BLaER1 (cell line): ENCODE results near the gene STIM1.
A peak's percentile ranks its signal among the peaks of the same experiment; 100 is the strongest.

Experiments used
- H3K27ac ChIP-seq: shearing (Covaris generic); formaldehyde crosslinking; 2 replicates; pipeline ENCODE4 v1.8.1; 2022
- H3K27me3 ChIP-seq: shearing (Covaris generic); formaldehyde crosslinking; 2 replicates; pipeline ENCODE4 v1.8.1; 2022
- H3K36me3 ChIP-seq: shearing (Covaris generic); formaldehyde crosslinking; 2 replicates; pipeline ENCODE4 v1.8.1; 2022
- H3K4me1 ChIP-seq: shearing (Covaris generic); formaldehyde crosslinking; 2 replicates; pipeline ENCODE4 v1.8.1; 2022
- H3K4me2 ChIP-seq: shearing (Covaris generic); formaldehyde crosslinking; 2 replicates; pipeline ENCODE4 v1.8.1; 2022
- H3K4me3 ChIP-seq: shearing (Covaris generic); formaldehyde crosslinking; 2 replicates; pipeline ENCODE4 v1.8.1; 2022
- H3K9ac ChIP-seq: shearing (Covaris generic); formaldehyde crosslinking; 2 replicates; pipeline ENCODE4 v1.8.1; 2022
- H3K9me3 ChIP-seq: shearing (Covaris generic); formaldehyde crosslinking; 2 replicates; pipeline ENCODE4 v1.8.1; 2022
- H4K20me1 ChIP-seq: shearing (Covaris generic); formaldehyde crosslinking; 2 replicates; pipeline ENCODE4 v1.8.1; 2022
- Cebpa-rat ChIP-seq: shearing (Covaris generic); IDR thresholded peaks from 2 replicates; pipeline ENCODE4 v1.8.1; 2022

The STIM1 gene

GRCh38 chr11:3830088-3830487 lies 25.4 kb upstream of the STIM1 start:
- no peak for TF ChIP-seq Cebpa-rat
- H3K4me1 ChIP-seq, result peaks cover 29% of the 10 kb centered on the region
- no peak overlapping the region for H3K27ac ChIP-seq
- H3K9ac ChIP-seq, result no peak overlapping the region
- H3K4me2 ChIP-seq, result no peak overlapping the region
- H3K9me3 ChIP-seq, result no peaks in the 10 kb centered on the region
- H3K36me3 ChIP-seq, result peaks cover 95% of the 10 kb centered on the region
- H3K4me3 ChIP-seq, result no peak overlapping the region
- H3K27me3 ChIP-seq, result no peaks in the 10 kb centered on the region
- H4K20me1 ChIP-seq, result peaks cover 95% of the 10 kb centered on the region

DNA sequence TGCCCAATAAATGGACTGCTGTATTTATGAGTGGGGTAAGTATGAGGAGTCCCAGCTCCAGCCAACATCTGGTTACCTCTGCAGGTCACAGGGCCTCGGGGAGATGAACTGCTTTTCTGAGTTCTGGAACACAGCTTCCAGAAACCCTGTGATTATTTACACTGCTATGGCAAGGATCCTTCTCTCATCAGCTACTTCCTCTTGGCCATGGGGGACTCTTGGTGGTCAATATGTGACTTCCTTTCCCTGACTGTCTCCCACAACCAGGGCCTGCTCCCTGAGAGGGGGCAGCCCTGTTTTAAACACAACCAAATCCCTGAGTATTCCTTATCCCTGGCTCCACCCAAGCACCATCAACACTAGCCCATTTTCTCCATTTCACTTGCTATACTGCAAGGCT lies 24.7 kb upstream of the STIM1 start:
- Histone ChIP-seq H3K9ac (no peak overlapping the region), H3K4me1 (peaks cover 36% of the 10 kb centered on the region), H3K27me3 (no peaks in the 10 kb centered on the region), H3K9me3 (no peaks in the 10 kb centered on the region), H3K27ac (no peak overlapping the region), H3K4me3 (no peak overlapping the region), H4K20me1 (peaks cover 95% of the 10 kb centered on the region), H3K36me3 (peaks cover 94% of the 10 kb centered on the region), H3K4me2 (no peak overlapping the region)
- no peak for TF ChIP-seq Cebpa-rat

GRCh38 chr11:3831378-3832239 lies 23.9 kb upstream of the STIM1 start:
- H3K36me3 ChIP-seq, result peaks cover 85% of the 10 kb centered on the region

DNA sequence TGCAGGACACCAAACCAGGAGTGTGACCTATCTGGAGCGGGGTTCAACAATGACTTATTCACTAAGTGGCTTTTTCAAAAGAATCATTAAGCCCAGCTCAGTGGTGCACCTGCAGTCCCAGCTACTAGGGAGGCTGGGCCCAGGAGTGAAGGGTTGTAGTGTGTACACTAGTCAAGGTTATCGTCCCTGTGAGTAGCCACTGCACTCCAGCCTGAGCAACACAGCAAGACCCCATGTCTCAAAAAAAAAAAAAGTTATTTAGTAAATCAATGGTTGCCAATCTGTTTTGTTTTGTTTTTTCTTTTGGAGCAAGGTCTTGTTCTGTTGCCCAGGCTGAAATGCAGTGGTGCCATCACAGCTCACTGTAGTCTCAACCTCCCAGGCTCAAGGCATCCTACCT lies 22.6 kb upstream of the STIM1 start:
- H3K9me3 ChIP-seq, result no peaks in the 10 kb centered on the region
- H3K4me2 ChIP-seq, result no peak overlapping the region
- peaks cover 95% of the 10 kb centered on the region for H4K20me1 ChIP-seq
- no peaks in the 10 kb centered on the region for H3K27me3 ChIP-seq
- peaks cover 57% of the 10 kb centered on the region for H3K4me1 ChIP-seq
- H3K4me3 ChIP-seq, result no peak overlapping the region
- TF ChIP-seq Cebpa-rat, result no peak
- no peak overlapping the region for H3K9ac ChIP-seq
- H3K36me3 ChIP-seq, result peaks cover 73% of the 10 kb centered on the region
- no peak overlapping the region for H3K27ac ChIP-seq

More at GRCh38 chr11:3831378-3832239, 23.9 kb upstream of the STIM1 start:
- Histone ChIP-seq H3K4me3 (no peak overlapping the region), H3K4me1 (peaks cover 45% of the 10 kb centered on the region), H4K20me1 (peaks cover 95% of the 10 kb centered on the region), H3K9ac (no peak overlapping the region), H3K27me3 (no peaks in the 10 kb centered on the region), H3K27ac (no peak overlapping the region), H3K9me3 (no peaks in the 10 kb centered on the region), H3K4me2 (no peak overlapping the region)
- no peak for TF ChIP-seq Cebpa-rat

GRCh38 chr11:3833449-3833848 lies 22.0 kb upstream of the STIM1 start:
- no peak for TF ChIP-seq Cebpa-rat
- Histone ChIP-seq H3K4me2 (no peak overlapping the region), H3K36me3 (peaks cover 67% of the 10 kb centered on the region), H4K20me1 (peaks cover 95% of the 10 kb centered on the region), H3K27me3 (no peaks in the 10 kb centered on the region), H3K4me3 (no peak overlapping the region), H3K27ac (no peak overlapping the region), H3K9ac (no peak overlapping the region), H3K9me3 (no peaks in the 10 kb centered on the region), H3K4me1 (peaks cover 63% of the 10 kb centered on the region)

- Histone ChIP-seq H3K36me3 (peaks cover 59% of the 10 kb centered on the region), H3K27me3 (no peaks in the 10 kb centered on the region), H3K4me1 (peaks cover 72% of the 10 kb centered on the region), H3K4me2 (peak overlapping the region; percentile 94), H3K4me3 (no peak overlapping the region), H3K9me3 (no peaks in the 10 kb centered on the region), H4K20me1 (peaks cover 95% of the 10 kb centered on the region), H3K9ac (no peak overlapping the region), H3K27ac (peak overlapping the region; percentile 52)
- TF ChIP-seq Cebpa-rat, result no peak
These were observed 21.2 kb upstream of the STIM1 start for GRCh38 chr11:3834349-3834663.

DNA sequence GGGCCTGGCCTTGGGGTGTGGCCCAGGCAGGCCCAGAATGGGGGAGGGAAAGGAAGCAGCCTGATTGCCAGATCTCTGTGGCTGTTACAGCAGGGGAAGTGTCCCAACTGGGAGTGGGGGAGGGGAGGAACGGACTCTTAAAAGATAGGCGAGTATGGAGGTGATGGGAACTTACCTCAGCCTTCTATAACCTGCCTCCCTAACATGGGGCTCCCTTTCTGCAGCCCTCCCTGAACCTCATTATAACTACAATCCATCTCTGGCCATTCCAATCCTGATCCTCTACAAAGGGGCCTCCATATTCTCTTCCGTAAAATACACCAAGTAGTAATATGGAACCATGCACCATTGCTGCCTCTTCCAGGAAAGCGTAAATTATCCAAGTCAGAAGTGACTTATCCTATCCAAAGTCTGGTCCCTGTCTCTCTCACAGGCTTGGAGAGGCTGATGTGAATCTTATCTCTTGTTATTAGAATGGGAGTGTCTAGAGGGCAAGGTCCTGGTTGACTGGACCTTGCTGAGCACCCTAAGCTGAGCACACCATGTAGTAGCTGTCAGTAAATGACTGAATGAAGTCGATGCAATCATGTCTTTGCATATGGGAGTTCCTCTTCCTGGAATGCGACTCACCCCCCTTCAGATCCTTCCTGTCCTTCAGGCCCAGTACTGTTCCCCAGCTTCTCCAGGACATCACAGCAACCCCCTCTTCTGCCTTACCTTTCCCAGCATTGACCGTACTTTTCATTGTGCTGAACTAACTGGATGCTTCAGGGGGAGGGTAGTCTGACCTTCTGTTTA lies 20.6 kb upstream of the STIM1 start:
- H3K9me3 ChIP-seq, result no peaks in the 10 kb centered on the region

DNA sequence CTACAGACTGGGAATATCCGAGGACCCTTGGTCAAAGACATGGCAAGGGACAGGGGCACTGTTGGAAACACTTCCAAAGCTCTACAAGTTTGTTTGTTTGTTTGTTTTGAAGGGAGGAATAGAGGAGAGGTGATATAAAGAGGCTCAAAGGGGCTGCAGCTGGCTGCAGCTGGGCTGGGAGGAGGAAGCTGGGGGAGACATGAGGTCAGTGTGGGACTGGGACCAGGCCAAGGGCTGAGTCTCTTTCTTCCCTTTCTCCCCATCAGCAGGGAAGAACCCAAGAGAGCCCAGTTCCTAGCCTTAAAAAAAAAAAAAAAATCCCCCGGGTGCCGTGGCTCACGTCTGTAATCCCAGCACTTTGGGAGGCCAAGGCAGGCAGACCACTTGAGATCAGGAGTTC lies 19.7 kb upstream of the STIM1 start:
- H3K36me3 ChIP-seq, result peaks cover 45% of the 10 kb centered on the region

More for the DNA sequence above, 20.6 kb upstream of the STIM1 start:
- peak overlapping the region; percentile 52 for H3K27ac ChIP-seq
- no peaks in the 10 kb centered on the region for H3K27me3 ChIP-seq
- peaks cover 96% of the 10 kb centered on the region for H4K20me1 ChIP-seq
- H3K4me1 ChIP-seq, result peaks cover 77% of the 10 kb centered on the region
- no peak overlapping the region for H3K4me3 ChIP-seq
- H3K4me2 ChIP-seq, result peak overlapping the region; percentile 94
- peak overlapping the region; percentile 21; the same call in 1 of the 2 replicates for H3K9ac ChIP-seq
- TF ChIP-seq Cebpa-rat, result no peak
- H3K36me3 ChIP-seq, result peaks cover 54% of the 10 kb centered on the region

DNA sequence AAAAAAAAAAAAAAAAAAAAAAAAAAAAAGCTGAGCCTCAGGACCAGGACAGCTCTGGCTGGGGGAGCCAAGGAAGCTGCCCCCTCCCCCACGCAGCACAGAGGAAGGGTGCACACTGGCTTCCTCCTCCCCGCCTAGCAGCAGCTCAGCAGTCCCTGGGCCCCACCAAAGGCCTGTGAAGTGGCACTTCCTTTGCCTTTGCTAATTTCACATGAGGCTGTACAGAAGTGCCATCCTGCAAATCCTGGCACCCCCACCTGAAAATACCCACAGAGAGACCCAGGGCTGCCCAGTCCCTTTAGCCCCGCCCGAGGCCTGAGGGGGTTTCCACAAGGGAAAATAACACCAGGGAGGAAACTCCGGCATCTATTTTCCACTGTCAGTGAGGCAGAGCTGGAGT lies 18.6 kb upstream of the STIM1 start:
- Histone ChIP-seq H3K4me1 (peaks cover 74% of the 10 kb centered on the region), H3K9me3 (no peaks in the 10 kb centered on the region), H3K9ac (0 out of 2 replicates have a peak overlapping the region, but pooled peaks have one; percentile 50), H3K27me3 (no peaks in the 10 kb centered on the region), H4K20me1 (peaks cover 85% of the 10 kb centered on the region), H3K27ac (peak overlapping the region; percentile 65), H3K4me3 (no peak overlapping the region), H3K36me3 (peaks cover 33% of the 10 kb centered on the region), H3K4me2 (peak overlapping the region; percentile 94)
- TF ChIP-seq Cebpa-rat, result no peak

More for the DNA sequence above, 19.7 kb upstream of the STIM1 start:
- H3K4me3 ChIP-seq, result no peak overlapping the region
- H3K4me1 ChIP-seq, result peaks cover 79% of the 10 kb centered on the region
- TF ChIP-seq Cebpa-rat, result no peak
- peak overlapping the region; percentile 94 for H3K4me2 ChIP-seq
- peaks cover 96% of the 10 kb centered on the region for H4K20me1 ChIP-seq
- H3K9me3 ChIP-seq, result no peaks in the 10 kb centered on the region
- peak overlapping the region; percentile 52 for H3K27ac ChIP-seq
- H3K9ac ChIP-seq, result peak overlapping the region; percentile 21; the same call in 1 of the 2 replicates
- H3K27me3 ChIP-seq, result no peaks in the 10 kb centered on the region

DNA sequence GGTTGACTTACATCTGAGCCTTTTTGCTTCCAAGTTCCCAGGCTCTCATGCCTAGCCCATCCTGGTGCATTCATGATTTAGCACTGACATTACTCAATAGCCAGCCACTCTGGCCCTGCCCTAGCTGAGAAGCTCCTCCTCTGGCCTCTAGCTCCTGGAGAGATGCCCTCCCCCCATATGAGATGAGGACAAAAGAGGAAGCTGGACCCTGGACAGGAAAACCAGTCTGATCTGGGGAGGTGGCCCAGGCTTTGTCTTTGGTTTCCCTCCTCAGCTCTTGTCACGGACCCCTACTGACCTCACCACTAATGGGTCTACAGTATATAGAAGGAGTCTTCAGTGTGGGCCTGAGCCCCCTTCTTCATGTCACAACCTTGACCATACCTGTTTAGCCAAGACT lies 17.7 kb upstream of the STIM1 start:
- H3K27ac ChIP-seq, result peak overlapping the region; percentile 65; the same call in 1 of the 2 replicates
- peak overlapping the region; percentile 94 for H3K4me2 ChIP-seq
- H3K36me3 ChIP-seq, result peaks cover 25% of the 10 kb centered on the region
- no peaks in the 10 kb centered on the region for H3K27me3 ChIP-seq
- no peak overlapping the region for H3K9ac ChIP-seq
- peaks cover 76% of the 10 kb centered on the region for H4K20me1 ChIP-seq
- H3K4me1 ChIP-seq, result peaks cover 82% of the 10 kb centered on the region
- H3K4me3 ChIP-seq, result no peak overlapping the region; the same call in 1 of the 2 replicates
- H3K9me3 ChIP-seq, result no peaks in the 10 kb centered on the region
- no peak for TF ChIP-seq Cebpa-rat
